Fibroblast of lung (primary cell): Measurements from ENCODE around the gene DLG2.

Experiments
- CTCF ChIP-seq, 2 donors: IDR thresholded peaks in 1 of 2; conservative IDR thresholded peaks in 1 of 2; 1 replicate in 1 of 2; 2 replicates in 1 of 2; pipeline ENCODE4 v1.5.1; 2011 to 2012; ENCODE audit warnings: low read length in 2 of 2, control low read depth in 1 of 2, inconsistent platforms in 1 of 2, low read depth in 1 of 2, mild to moderate bottlenecking in 1 of 2
- EZH2 ChIP-seq: IDR thresholded peaks from 2 replicates; pipeline ENCODE4 v1.5.1; 2012; ENCODE audit warnings: low read length, control low read depth, mild to moderate bottlenecking; ENCODE audit errors: missing control alignments

GRCh38 chr11:84719935-84720577, 907.1 kb downstream of the DLG2 start:
- no peak for TF ChIP-seq CTCF (conservative IDR thresholded peaks at IDR 0.05 in 1 of 2, IDR thresholded peaks at IDR 0.05 in 1 of 2; ENCODE audit: low read depth in 1 of 2, low read length in 2 of 2)
- no peak for TF ChIP-seq EZH2
